ENCODE data around the gene ZSCAN5A.

DNA sequence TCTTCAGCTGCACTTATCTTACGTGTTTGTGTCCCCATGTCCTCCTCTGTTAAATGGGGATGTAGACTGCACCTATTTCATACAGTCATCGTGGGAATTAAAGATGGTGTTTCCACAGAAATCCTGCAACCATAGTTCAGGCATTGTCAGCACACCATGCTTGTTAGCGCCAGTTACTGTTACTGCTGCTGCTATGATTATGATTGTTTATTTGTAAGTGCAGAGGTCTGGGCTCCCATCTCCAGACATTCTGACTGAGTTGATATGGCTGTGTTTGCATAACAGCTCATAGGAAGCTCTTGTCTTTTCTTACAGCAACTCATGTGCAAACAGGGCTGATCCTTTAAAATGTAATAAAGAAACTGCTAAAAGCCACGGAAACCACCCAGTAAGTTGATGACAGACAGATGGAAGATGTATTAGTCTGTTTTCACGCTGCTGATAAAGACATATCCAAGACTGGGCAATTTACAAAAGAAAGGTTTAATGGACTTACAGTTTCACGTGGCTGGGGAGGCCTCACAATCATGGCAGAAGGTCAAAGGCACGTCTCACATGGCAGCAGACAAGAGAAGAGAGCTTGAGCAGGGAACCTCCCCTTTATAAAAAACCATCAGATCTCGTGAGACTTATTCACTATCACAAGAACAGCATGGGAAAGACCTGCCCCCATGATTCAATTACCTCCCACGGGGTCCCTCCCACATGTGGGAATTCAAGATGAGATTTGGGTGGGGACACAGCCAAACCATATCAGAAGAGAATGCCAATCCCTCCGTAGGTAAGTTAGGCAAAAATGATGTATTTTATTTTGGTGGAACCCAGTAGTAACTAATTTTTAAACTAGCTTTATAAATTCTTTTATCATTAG, 1.6 kb downstream of the ZSCAN5A start:
- TF ChIP-seq, protein P1, sequence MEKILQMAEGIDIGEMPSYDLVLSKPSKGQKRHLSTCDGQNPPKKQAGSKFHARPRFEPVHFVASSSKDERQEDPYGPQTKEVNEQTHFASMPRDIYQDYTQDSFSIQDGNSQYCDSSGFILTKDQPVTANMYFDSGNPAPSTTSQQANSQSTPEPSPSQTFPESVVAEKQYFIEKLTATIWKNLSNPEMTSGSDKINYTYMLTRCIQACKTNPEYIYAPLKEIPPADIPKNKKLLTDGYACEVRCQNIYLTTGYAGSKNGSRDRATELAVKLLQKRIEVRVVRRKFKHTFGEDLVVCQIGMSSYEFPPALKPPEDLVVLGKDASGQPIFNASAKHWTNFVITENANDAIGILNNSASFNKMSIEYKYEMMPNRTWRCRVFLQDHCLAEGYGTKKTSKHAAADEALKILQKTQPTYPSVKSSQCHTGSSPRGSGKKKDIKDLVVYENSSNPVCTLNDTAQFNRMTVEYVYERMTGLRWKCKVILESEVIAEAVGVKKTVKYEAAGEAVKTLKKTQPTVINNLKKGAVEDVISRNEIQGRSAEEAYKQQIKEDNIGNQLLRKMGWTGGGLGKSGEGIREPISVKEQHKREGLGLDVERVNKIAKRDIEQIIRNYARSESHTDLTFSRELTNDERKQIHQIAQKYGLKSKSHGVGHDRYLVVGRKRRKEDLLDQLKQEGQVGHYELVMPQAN (conservative IDR thresholded peaks at IDR 0.05) = no peak
- TF ChIP-seq CTCF (IDR thresholded peaks at IDR 0.05 in 2 of 3, conservative IDR thresholded peaks at IDR 0.05 in 1 of 3; ENCODE audit: control insufficient read depth in 2 of 3, extremely low read depth in 1 of 3, insufficient read depth in 1 of 3, low read depth in 3 of 3, low read length in 3 of 3) (no peak), ZNF274 (IDR thresholded peaks at IDR 0.05; ENCODE audit: insufficient read depth, insufficient read length) (no peak), JUNB (IDR thresholded peaks at IDR 0.05) (no peak), CREB1 (IDR thresholded peaks at IDR 0.05; ENCODE audit: low read depth) (no peak)

Measured in GM12878 (cell line).